Ishikawa (cell line): ENCODE data around the gene ATG101.

Experiments
- CEBPB ChIP-seq: IDR thresholded peaks from 2 replicates; pipeline ENCODE4 v1.6.1; 2012
- CREB1 ChIP-seq: IDR thresholded peaks from 2 replicates; pipeline ENCODE4 v1.6.1; 2012; ENCODE audit warnings: low read depth
- EGR1 ChIP-seq: IDR thresholded peaks from 2 replicates; pipeline ENCODE4 v1.6.1; 2012
- EP300 ChIP-seq: IDR thresholded peaks from 2 replicates; pipeline ENCODE4 v1.6.1; 2012; ENCODE audit warnings: borderline replicate concordance
- FOXM1 ChIP-seq: IDR thresholded peaks from 2 replicates; pipeline ENCODE4 v1.6.1; 2012; ENCODE audit warnings: low read depth, borderline replicate concordance
- NFIC ChIP-seq: IDR thresholded peaks from 2 replicates; pipeline ENCODE4 v1.6.1; 2012
- RAD21 ChIP-seq: IDR thresholded peaks from 2 replicates; pipeline ENCODE4 v1.6.1; 2012; ENCODE audit warnings: low read depth
- TAF1 ChIP-seq: IDR thresholded peaks from 2 replicates; pipeline ENCODE4 v1.6.1; 2012; ENCODE audit warnings: low read depth, mild to moderate bottlenecking
- TCF12 ChIP-seq: IDR thresholded peaks from 2 replicates; pipeline ENCODE4 v1.6.1; 2012; ENCODE audit warnings: low read depth
- TEAD4 ChIP-seq: IDR thresholded peaks from 2 replicates; pipeline ENCODE4 v1.6.1; 2012
- YY1 ChIP-seq: IDR thresholded peaks from 2 replicates; pipeline ENCODE4 v1.6.1; 2012; ENCODE audit warnings: low read depth
- ZBTB7A ChIP-seq: IDR thresholded peaks from 2 replicates; pipeline ENCODE4 v1.6.1; 2012; ENCODE audit warnings: low read depth
- TF ChIP-seq, protein P1 (sequence below): IDR thresholded peaks from 2 replicates; pipeline ENCODE4 v1.6.1; 2012; ENCODE audit warnings: low read depth, mild to moderate bottlenecking
- TF ChIP-seq, protein P2 (sequence below): IDR thresholded peaks from 2 replicates; pipeline ENCODE4 v1.6.1; 2012
- TF ChIP-seq, protein P3 (sequence below): IDR thresholded peaks from 2 replicates; pipeline ENCODE4 v1.6.1; 2012

Gene ATG101

DNA sequence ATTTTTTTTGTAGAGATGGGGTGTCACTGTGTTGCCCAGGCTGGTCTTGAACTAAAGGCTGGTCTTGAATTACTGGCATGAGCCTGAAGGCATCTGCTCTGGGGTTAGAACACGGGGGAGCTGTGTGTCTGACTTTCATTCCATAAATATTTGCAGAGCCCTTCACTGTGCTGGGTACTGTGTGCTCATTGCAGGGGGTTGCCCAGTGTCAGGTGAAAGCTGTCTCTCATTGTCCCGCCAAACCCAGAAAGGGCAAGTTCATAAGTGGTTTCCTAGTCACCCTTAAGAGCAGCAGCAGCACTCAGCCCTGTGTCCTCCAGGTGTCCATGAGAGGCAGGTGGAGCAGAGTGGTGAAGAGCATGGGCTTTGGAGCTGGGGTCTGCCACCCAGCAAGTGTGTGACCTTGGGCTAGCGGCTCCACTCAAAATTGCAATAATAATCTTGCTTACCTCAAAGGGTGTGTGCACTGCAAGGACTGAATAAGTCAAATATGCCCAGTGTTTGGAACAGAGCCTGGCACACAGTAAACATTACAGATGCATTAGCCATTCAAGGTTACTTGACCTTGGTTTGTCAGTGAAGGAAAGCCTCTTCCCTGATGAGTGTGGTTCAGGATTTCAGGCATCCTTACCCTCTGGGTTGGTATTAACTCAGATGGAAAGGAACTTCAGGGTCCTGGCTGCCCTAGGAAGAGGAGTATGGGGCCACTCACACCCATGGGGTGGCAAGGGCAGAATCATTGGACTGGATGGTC, 5.4 kb downstream of the ATG101 start:
- TF ChIP-seq EGR1 (no peak), YY1 (no peak), EP300 (no peak), CREB1 (no peak), TEAD4 (no peak), NFIC (no peak), FOXM1 (no peak), ZBTB7A (no peak)
- TF ChIP-seq, protein P1, sequence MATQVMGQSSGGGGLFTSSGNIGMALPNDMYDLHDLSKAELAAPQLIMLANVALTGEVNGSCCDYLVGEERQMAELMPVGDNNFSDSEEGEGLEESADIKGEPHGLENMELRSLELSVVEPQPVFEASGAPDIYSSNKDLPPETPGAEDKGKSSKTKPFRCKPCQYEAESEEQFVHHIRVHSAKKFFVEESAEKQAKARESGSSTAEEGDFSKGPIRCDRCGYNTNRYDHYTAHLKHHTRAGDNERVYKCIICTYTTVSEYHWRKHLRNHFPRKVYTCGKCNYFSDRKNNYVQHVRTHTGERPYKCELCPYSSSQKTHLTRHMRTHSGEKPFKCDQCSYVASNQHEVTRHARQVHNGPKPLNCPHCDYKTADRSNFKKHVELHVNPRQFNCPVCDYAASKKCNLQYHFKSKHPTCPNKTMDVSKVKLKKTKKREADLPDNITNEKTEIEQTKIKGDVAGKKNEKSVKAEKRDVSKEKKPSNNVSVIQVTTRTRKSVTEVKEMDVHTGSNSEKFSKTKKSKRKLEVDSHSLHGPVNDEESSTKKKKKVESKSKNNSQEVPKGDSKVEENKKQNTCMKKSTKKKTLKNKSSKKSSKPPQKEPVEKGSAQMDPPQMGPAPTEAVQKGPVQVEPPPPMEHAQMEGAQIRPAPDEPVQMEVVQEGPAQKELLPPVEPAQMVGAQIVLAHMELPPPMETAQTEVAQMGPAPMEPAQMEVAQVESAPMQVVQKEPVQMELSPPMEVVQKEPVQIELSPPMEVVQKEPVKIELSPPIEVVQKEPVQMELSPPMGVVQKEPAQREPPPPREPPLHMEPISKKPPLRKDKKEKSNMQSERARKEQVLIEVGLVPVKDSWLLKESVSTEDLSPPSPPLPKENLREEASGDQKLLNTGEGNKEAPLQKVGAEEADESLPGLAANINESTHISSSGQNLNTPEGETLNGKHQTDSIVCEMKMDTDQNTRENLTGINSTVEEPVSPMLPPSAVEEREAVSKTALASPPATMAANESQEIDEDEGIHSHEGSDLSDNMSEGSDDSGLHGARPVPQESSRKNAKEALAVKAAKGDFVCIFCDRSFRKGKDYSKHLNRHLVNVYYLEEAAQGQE = no peak
- TF ChIP-seq, protein P2, sequence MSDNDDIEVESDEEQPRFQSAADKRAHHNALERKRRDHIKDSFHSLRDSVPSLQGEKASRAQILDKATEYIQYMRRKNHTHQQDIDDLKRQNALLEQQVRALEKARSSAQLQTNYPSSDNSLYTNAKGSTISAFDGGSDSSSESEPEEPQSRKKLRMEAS = no peak
- TF ChIP-seq, protein P3, sequence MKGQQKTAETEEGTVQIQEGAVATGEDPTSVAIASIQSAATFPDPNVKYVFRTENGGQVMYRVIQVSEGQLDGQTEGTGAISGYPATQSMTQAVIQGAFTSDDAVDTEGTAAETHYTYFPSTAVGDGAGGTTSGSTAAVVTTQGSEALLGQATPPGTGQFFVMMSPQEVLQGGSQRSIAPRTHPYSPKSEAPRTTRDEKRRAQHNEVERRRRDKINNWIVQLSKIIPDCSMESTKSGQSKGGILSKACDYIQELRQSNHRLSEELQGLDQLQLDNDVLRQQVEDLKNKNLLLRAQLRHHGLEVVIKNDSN = no peak

- TF ChIP-seq FOXM1 = no peak
- TF ChIP-seq CEBPB = no peak
- TF ChIP-seq TCF12 = no peak
- TF ChIP-seq NFIC = no peak
- TF ChIP-seq TAF1 = no peak
- TF ChIP-seq TEAD4 = no peak
- no peak for TF ChIP-seq EP300
- TF ChIP-seq RAD21 = no peak
- TF ChIP-seq, protein P1 = no peak
- TF ChIP-seq ZBTB7A = no peak
- no peak for TF ChIP-seq EGR1
- TF ChIP-seq CREB1 = no peak
- TF ChIP-seq YY1 = no peak
- TF ChIP-seq, protein P2 = no peak
- TF ChIP-seq, protein P3 = no peak
These were observed 7.0 kb downstream of the ATG101 start for GRCh38 chr12:52076811-52077210.

GRCh38 chr12:52078276-52078675, 8.5 kb downstream of the ATG101 start:
- TF ChIP-seq, protein P1 = peak; percentile 74
- no peak for TF ChIP-seq TAF1
- TF ChIP-seq, protein P3 = no peak
- no peak for TF ChIP-seq TEAD4

DNA sequence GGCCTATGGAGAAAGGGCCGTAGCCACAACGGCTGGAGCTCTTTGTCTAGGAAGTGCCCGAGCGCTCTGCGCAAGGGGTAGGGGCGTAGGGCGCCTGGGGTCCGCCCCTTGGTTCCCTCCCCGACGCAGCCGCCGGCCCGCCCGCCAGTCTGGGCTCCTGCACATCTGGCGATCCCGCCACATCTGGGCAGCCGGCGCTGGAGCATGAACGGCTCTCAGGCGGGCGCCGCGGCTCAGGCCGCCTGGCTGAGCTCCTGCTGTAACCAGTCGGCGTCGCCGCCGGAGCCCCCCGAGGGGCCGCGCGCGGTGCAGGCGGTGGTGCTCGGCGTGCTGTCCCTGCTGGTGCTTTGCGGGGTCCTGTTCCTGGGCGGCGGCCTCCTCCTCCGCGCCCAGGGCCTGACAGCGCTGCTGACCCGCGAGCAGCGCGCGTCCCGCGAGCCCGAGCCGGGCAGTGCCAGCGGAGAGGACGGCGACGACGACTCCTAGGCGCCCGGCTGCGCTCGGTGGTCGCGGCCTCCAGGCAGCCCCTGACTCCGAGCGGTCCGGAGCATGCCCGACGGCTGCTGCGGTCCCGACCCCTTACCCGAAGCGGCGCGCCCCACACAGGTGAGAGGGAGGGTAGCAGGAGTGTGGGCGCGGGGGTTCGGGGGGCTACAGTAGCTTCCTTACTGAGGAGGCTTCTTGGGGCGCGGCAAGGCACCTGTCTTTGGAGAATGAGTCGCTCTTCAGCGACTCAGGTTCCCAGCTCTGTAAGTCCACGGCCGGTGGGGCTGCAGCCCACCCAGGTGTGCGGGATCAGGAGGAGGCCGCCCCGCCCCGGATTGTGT, 10.0 kb downstream of the ATG101 start, which contains the start of gene SMIM41:
SMIM41 (plus strand) TSS at position 129 of the 827 bp plus-strand sequence; CDS start at position 205, 76 bp downstream.
- no peak for TF ChIP-seq NFIC
- TF ChIP-seq, protein P2 = no peak
- TF ChIP-seq ZBTB7A = no peak
- no peak for TF ChIP-seq EGR1
- TF ChIP-seq CEBPB = no peak
- no peak for TF ChIP-seq TAF1
- no peak for TF ChIP-seq EP300
- no peak for TF ChIP-seq YY1
- TF ChIP-seq TEAD4 = no peak
- no peak for TF ChIP-seq RAD21
- no peak for TF ChIP-seq TCF12
